Hippocampal formation (tissue), 2 donors: ENCODE data around the gene SASS6.

Experiments
- DNase-seq, 2 donors: peaks; one replicate each; lab custom pipeline; 2025; lab: John Stamatoyannopoulos, UW

SASS6 gene

DNA sequence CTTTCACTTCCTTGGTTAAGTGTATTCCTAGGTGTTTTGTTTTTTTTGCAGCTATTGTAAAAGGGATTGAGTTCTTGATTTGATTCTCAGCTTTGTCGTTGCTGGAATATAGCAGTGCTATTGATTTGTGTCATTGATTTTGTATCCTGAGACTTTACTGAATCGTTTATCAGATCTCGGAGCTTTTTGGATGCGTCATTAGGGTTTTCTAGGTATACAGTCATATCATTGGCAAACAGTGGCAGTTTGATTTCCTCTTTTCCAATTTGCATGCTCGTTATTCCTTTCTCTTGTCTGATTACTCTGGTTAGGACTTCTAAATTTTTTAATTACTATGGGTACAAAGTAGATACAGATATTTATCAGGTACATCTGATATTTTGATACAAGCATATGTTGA, 87.5 kb downstream of the SASS6 start:
- DNase-seq, result no peak

DNA sequence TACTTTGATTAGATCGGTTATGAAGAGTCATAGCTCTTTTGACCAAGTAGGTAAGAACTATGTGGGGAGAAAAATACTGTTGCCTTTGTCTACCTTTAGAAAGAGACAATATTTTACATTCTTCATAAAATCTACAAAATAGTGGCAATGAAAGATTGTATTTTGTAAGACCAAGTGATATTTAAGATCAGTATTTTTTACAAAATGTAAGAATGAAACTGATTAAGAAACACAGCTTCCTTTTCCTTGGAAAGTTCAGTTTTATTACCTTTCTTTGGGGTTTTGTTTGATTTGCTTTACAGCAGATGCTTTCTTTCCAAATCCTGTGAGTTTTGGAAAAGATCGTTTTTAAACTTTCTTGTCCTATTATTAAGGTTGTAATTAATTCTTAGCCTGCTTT, 93.1 kb downstream of the SASS6 start:
- DNase-seq, result no peak

DNA sequence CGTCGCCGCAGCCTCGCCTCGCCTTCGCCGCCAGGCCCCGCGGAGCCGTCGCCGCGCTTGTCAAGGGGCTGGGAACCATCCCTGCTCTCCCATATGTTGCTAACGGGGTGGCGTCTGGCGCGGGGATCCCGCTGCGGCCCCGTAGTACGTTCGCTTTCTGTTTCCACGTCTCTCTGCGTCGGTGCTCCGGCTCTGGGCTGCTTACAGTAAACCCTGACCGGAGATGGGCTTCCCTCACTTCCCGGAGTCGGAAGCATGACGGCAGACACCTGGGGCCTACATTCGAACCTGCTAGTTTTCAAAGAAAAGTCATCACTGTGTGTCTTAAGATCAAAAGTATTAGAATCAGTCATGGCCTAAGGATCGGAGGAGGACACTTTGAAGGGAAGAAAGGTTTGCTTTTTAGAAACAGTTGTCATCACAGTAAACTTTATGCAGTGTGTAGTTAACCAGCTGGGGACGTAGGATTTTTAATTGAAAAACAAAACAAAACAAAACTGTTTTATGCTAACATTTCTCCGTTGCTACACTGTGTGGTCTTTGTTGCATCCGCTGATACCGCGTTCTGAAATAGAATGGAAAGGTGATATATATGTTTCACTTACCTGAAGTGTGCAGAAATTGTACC, 94.0 kb downstream of the SASS6 start:
- DNase-seq, result peak; percentile 47 to 57

DNA sequence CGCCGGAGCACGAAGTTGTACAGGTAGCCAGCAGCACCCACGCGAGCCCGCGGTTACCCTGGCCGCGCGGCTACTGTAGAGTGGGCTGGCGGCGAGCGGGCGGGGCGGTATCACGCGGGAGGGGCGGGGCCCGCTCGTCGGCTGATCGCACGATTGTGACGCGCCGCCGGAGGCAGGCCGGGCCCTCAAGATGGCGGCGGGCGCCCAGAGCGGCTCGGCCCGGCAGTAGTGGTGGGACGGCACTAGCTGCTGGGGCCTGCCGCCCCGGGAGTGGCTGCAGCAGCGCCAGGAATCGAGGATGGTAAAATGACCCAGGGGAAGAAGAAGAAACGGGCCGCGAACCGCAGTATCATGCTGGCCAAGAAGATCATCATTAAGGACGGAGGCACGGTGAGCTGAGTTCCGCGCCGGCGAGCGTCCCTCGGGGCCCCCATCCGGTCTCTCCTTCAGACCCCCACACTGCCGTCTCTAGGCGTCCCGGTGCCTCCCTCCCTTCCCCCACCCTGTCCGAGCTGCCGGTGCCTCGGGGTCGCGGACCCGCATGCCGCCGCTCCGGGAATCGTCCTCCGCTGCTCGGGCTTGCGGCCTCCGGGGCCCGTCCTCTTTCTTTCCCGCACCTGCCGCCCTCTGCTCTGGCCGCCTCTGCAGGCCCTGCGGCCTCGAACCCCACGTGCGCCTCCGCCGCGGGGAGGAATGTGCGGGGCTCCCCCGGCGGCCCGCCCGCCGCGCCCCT, 94.6 kb downstream of the SASS6 start:
- DNase-seq, result peak; percentile 79 to 82

DNA sequence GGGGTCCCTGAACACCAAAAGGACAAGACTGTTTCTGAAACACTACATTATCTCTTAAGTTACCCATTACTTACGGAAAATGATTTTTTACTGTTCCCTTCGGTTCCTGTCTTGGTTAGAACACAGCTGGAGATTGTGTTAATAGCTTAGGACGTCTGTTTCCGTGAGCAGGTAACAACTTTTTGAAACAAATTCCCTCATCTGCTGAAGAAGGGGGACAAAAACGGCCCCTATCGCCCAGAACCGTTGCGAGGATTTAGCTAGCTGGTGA, 95.1 kb downstream of the SASS6 start:
- DNase-seq, result peak in 1 of 2 donors; percentile 52

DNA sequence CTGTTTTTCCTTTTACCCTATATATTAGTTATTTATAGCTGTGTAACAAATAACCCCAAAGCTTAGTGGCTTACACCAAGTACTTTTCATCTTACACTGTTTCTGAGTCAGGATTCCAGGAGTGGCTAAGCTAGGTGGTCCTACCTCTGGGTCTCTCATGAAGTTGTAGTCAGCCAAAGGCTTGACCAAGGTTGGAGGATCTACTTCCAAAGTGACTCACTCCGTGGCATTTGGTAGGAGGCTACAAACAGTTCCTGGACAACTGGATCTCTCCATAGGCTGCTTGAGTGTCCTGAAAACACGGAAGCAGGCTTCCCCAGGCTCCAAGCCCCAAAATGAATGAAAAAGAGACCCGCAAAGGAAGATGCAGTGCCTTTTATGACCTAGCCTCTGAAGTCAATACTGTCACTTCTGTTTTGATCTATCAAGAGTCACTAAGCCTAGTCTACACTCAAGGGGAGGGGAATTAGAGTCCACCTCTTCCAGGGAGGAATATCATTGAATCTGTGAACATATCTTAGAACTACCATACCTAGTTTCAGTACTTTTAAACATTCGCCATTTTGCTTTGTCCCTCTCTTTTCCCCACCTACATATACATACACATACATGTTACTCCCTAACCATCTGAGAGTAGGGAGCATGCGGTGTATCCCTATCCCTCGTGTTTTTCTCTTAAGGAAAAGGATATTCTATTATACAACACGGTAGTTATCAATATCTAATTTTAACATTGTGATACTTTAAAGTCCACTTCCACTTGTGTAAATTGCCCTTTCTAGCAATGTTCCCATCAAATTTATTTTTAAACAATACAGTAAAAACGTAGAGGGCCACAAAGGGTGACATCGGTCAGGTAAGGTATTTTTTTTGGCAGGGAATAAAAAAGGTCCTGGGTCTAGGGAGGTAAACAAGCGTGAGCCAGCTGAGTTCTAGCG, 95.7 kb downstream of the SASS6 start:
- no peak for DNase-seq

DNA sequence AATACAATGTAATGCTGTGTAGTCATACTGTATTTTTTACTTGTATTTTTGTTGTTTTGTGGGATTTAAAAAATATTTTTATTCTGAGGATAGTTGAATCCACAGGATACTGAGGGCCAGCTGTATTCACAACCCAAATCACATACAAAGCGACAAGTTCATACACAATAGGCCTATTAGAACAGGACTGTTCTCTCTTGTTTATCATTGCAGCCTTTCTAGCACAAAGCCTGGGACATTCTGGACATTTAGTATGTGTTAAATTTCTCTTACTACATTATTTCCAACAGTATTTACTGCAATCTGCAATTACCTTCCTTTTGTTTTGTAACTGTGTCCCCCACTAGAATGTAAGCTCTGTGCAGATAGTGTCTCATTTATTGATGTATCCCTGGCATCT, 97.5 kb downstream of the SASS6 start:
- DNase-seq, result peak in 1 of 2 donors; percentile 72

DNA sequence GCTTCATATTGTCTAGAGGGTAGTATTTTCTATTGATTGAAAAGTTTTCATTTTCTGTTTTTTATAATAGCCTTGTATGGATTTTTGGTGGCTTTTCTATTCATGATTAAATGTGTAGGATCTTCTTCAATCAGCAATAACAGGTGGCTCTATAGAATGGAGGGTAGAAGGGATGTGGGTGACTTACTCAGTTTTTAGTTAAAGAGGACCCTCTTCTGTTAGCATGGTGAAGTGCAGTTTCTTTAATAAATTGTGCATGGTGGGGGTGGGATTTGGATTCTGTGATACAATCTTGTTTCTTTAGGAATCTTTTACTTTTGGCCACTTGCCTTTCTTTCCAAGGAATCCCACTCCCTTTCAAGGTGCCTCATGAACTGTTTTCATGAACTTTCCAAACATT, 98.3 kb downstream of the SASS6 start:
- DNase-seq, result peak in 1 of 2 donors; percentile 51
